IPS DF 4.7 (cell line): ENCODE measurements around the gene UBE4B.

Experiments used
- DNase-seq: peaks from one replicate; pipeline ENCODE4 v3.0.0-alpha.2; 2013; ENCODE audit warnings: low spot score; ENCODE audit errors: extremely low read depth

The UBE4B gene

GRCh38 chr1:10114746-10115145 lies 82.0 kb downstream of the UBE4B start:
- DNase-seq: no peak

- no peak for DNase-seq
These were observed 84.4 kb downstream of the UBE4B start for GRCh38 chr1:10117132-10117531.

- no peak for DNase-seq
These were observed 85.1 kb downstream of the UBE4B start for GRCh38 chr1:10117865-10118264.

GRCh38 chr1:10121688-10122087 lies 88.9 kb downstream of the UBE4B start:
- DNase-seq: no peak

GRCh38 chr1:10122926-10123325 lies 90.2 kb downstream of the UBE4B start:
- DNase-seq: no peak

GRCh38 chr1:10128101-10128765 lies 95.5 kb downstream of the UBE4B start:
- DNase-seq: no peak

- DNase-seq: no peak
These were observed 99.6 kb downstream of the UBE4B start for GRCh38 chr1:10132316-10132715.

GRCh38 chr1:10132852-10133251 lies 100.1 kb downstream of the UBE4B start:
- no peak for DNase-seq

GRCh38 chr1:10140981-10141380 lies 108.2 kb downstream of the UBE4B start:
- no peak for DNase-seq

GRCh38 chr1:10143961-10144485 lies 111.3 kb downstream of the UBE4B start:
- DNase-seq: no peak

- no peak for DNase-seq
These were observed 113.6 kb downstream of the UBE4B start for GRCh38 chr1:10146391-10146790.

- DNase-seq: no peak
These were observed 116.5 kb downstream of the UBE4B start for GRCh38 chr1:10149231-10149630.

- DNase-seq: peak; percentile 16
These were observed 120.0 kb downstream of the UBE4B start for GRCh38 chr1:10152709-10153284.

- no peak for DNase-seq
These were observed 122.4 kb downstream of the UBE4B start for GRCh38 chr1:10155087-10155712.

- DNase-seq: no peak
These were observed 127.4 kb downstream of the UBE4B start for GRCh38 chr1:10160173-10160572.

- no peak for DNase-seq
These were observed 128.2 kb downstream of the UBE4B start for GRCh38 chr1:10160907-10161490.

GRCh38 chr1:10161541-10162290 lies 129.0 kb downstream of the UBE4B start:
- no peak for DNase-seq

- no peak for DNase-seq
These were observed 136.3 kb downstream of the UBE4B start for GRCh38 chr1:10168912-10169514.

- no peak for DNase-seq
These were observed 137.4 kb downstream of the UBE4B start for GRCh38 chr1:10170239-10170574.

- DNase-seq: no peak
These were observed 138.5 kb downstream of the UBE4B start for GRCh38 chr1:10171105-10171767.
